ENCODE data around the gene MAGEB3. TPM values are rescaled to one million over a fixed set of nuclear protein-coding genes. Genes with fewer than 3 reads are reported as not detected.

Gene MAGEB3
- total and polyA plus RNA-seq, 4 donors = not detected

DNA sequence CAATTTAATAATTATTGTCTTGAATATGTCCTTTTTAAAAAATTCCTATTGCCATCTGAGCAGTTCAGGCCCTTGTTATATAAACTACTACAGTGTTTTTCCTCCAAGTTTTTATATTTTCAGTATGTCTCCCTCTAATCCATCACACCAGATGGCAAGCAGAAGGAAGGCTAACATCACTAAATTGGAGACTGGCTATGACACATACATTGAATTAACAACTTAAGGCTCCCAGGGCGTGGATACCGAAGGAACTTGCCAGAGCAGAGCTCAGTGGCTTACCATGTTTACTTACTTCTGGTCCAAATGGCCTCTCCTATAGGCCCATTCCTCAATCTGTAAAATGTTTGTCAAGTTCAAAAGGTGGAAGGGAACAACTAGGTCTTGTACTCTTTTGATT is 29.5 kb downstream of the MAGEB3 start:
- 88% methylated on average over 2 of the region's 2 CpGs for WGBS
- no peak overlapping the region for H3K4me3 ChIP-seq (ENCODE audit: low read depth in 1 of 3, low read length in 3 of 3)
- no peaks in the 10 kb centered on the region for H3K9me3 ChIP-seq (ENCODE audit: control insufficient read depth in 4 of 4, low read length in 3 of 4)
- no peak for DNase-seq (ENCODE audit: low spot score)
- no peak overlapping the region for H3K9ac ChIP-seq (ENCODE audit: low read depth in 1 of 2, low read length in 2 of 2)
- H3K4me1 ChIP-seq (ENCODE audit: control insufficient read depth in 4 of 4, insufficient read depth in 4 of 4, low read length in 3 of 4) = no peaks in the 10 kb centered on the region
- H3K27me3 ChIP-seq (ENCODE audit: control insufficient read depth in 4 of 4, insufficient read depth in 4 of 4, low read length in 3 of 4) = no peaks in the 10 kb centered on the region
- no peak overlapping the region for H3K27ac ChIP-seq (ENCODE audit: low read depth in 1 of 2, low read length in 2 of 2)
- H3K36me3 ChIP-seq (ENCODE audit: control insufficient read depth in 4 of 4, insufficient read depth in 3 of 4, low read depth in 1 of 4, low read length in 3 of 4) = no peaks in the 10 kb centered on the region
- TF ChIP-seq RAD21 (IDR thresholded peaks at IDR 0.05) = no peak
- TF ChIP-seq HNF4G (IDR thresholded peaks at IDR 0.05) = no peak
- TF ChIP-seq GABPA (IDR thresholded peaks at IDR 0.05 in 1 of 2, conservative IDR thresholded peaks at IDR 0.05 in 1 of 2) = no peak
- no peak for TF ChIP-seq ATF3 (IDR thresholded peaks at IDR 0.05)
- TF ChIP-seq RXRA (IDR thresholded peaks at IDR 0.05) = no peak
- no peak for TF ChIP-seq EGR1 (IDR thresholded peaks at IDR 0.05; ENCODE audit: low read depth in 2 of 2)
- TF ChIP-seq, protein P1, sequence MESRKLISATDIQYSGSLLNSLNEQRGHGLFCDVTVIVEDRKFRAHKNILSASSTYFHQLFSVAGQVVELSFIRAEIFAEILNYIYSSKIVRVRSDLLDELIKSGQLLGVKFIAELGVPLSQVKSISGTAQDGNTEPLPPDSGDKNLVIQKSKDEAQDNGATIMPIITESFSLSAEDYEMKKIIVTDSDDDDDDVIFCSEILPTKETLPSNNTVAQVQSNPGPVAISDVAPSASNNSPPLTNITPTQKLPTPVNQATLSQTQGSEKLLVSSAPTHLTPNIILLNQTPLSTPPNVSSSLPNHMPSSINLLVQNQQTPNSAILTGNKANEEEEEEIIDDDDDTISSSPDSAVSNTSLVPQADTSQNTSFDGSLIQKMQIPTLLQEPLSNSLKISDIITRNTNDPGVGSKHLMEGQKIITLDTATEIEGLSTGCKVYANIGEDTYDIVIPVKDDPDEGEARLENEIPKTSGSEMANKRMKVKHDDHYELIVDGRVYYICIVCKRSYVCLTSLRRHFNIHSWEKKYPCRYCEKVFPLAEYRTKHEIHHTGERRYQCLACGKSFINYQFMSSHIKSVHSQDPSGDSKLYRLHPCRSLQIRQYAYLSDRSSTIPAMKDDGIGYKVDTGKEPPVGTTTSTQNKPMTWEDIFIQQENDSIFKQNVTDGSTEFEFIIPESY (IDR thresholded peaks at IDR 0.05) = no peak
- TF ChIP-seq, protein P2, sequence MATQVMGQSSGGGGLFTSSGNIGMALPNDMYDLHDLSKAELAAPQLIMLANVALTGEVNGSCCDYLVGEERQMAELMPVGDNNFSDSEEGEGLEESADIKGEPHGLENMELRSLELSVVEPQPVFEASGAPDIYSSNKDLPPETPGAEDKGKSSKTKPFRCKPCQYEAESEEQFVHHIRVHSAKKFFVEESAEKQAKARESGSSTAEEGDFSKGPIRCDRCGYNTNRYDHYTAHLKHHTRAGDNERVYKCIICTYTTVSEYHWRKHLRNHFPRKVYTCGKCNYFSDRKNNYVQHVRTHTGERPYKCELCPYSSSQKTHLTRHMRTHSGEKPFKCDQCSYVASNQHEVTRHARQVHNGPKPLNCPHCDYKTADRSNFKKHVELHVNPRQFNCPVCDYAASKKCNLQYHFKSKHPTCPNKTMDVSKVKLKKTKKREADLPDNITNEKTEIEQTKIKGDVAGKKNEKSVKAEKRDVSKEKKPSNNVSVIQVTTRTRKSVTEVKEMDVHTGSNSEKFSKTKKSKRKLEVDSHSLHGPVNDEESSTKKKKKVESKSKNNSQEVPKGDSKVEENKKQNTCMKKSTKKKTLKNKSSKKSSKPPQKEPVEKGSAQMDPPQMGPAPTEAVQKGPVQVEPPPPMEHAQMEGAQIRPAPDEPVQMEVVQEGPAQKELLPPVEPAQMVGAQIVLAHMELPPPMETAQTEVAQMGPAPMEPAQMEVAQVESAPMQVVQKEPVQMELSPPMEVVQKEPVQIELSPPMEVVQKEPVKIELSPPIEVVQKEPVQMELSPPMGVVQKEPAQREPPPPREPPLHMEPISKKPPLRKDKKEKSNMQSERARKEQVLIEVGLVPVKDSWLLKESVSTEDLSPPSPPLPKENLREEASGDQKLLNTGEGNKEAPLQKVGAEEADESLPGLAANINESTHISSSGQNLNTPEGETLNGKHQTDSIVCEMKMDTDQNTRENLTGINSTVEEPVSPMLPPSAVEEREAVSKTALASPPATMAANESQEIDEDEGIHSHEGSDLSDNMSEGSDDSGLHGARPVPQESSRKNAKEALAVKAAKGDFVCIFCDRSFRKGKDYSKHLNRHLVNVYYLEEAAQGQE (IDR thresholded peaks at IDR 0.05) = no peak
- no peak for TF ChIP-seq JUND (IDR thresholded peaks at IDR 0.05)
- no peak for TF ChIP-seq NR2F2 (IDR thresholded peaks at IDR 0.05)
- TF ChIP-seq, protein P3, sequence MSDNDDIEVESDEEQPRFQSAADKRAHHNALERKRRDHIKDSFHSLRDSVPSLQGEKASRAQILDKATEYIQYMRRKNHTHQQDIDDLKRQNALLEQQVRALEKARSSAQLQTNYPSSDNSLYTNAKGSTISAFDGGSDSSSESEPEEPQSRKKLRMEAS (IDR thresholded peaks at IDR 0.05) = no peak
- no peak for TF ChIP-seq SP1 (IDR thresholded peaks at IDR 0.05)
- TF ChIP-seq HNF4A (conservative IDR thresholded peaks at IDR 0.05) = no peak
- no peak for TF ChIP-seq FOXA2 (IDR thresholded peaks at IDR 0.05)

GRCh38 chrX:30261012-30261411 is 30.6 kb downstream of the MAGEB3 start:
- no peaks in the 10 kb centered on the region for H3K27me3 ChIP-seq (ENCODE audit: control insufficient read depth in 4 of 4, insufficient read depth in 4 of 4, low read length in 3 of 4)
- H3K27ac ChIP-seq (ENCODE audit: low read depth in 1 of 2, low read length in 2 of 2) = no peak overlapping the region
- DNase-seq (ENCODE audit: low spot score) = no peak
- no peak overlapping the region for H3K9ac ChIP-seq (ENCODE audit: low read depth in 1 of 2, low read length in 2 of 2)
- H3K4me3 ChIP-seq (ENCODE audit: low read depth in 1 of 3, low read length in 3 of 3) = no peak overlapping the region
- H3K4me1 ChIP-seq (ENCODE audit: control insufficient read depth in 4 of 4, insufficient read depth in 4 of 4, low read length in 3 of 4) = no peaks in the 10 kb centered on the region
- no peaks in the 10 kb centered on the region for H3K9me3 ChIP-seq (ENCODE audit: control insufficient read depth in 4 of 4, low read length in 3 of 4)
- no peaks in the 10 kb centered on the region for H3K36me3 ChIP-seq (ENCODE audit: control insufficient read depth in 4 of 4, insufficient read depth in 3 of 4, low read depth in 1 of 4, low read length in 3 of 4)
- TF ChIP-seq FOXA2 (IDR thresholded peaks at IDR 0.05) (no peak), EGR1 (IDR thresholded peaks at IDR 0.05; ENCODE audit: low read depth in 2 of 2) (no peak), TAF1 (conservative IDR thresholded peaks at IDR 0.05) (no peak), GABPA (IDR thresholded peaks at IDR 0.05 in 1 of 2, conservative IDR thresholded peaks at IDR 0.05 in 1 of 2) (no peak), RAD21 (IDR thresholded peaks at IDR 0.05) (no peak), SP1 (IDR thresholded peaks at IDR 0.05) (no peak), RXRA (IDR thresholded peaks at IDR 0.05) (no peak), YY1 (IDR thresholded peaks at IDR 0.05) (no peak), CTCF (IDR thresholded peaks at IDR 0.05; ENCODE audit: low read depth, low read length, missing input control) (no peak), HNF4A (conservative IDR thresholded peaks at IDR 0.05) (no peak), HNF4G (IDR thresholded peaks at IDR 0.05) (no peak), NR2F2 (IDR thresholded peaks at IDR 0.05) (no peak), ATF3 (IDR thresholded peaks at IDR 0.05) (no peak), FOXA1 (IDR thresholded peaks at IDR 0.05) (no peak)
- TF ChIP-seq, protein P3 (IDR thresholded peaks at IDR 0.05) = no peak
- TF ChIP-seq, protein P1 (IDR thresholded peaks at IDR 0.05) = no peak

Measured in liver (tissue), 9 donors.